AG08396 (cell line): ENCODE measurements around the gene SMARCD2.

Experiments
- DNase-seq: peaks from one replicate; pipeline ENCODE4 v3.0.0; 2012; ENCODE audit warnings: low spot score, mixed read lengths

Gene SMARCD2

GRCh38 chr17:63832014-63832413 lies 10.5 kb downstream of the SMARCD2 start:
- no peak for DNase-seq

- no peak for DNase-seq
These were observed 11.0 kb downstream of the SMARCD2 start for GRCh38 chr17:63831505-63831904.

GRCh38 chr17:63830904-63831491 lies 11.5 kb downstream of the SMARCD2 start:
- DNase-seq: no peak

- DNase-seq: no peak
These were observed 12.2 kb downstream of the SMARCD2 start for GRCh38 chr17:63830278-63830677.

GRCh38 chr17:63828936-63829335 lies 13.5 kb downstream of the SMARCD2 start:
- no peak for DNase-seq

- DNase-seq: no peak
These were observed 14.7 kb downstream of the SMARCD2 start for GRCh38 chr17:63827801-63828221.

GRCh38 chr17:63827002-63827800 lies 15.3 kb downstream of the SMARCD2 start, which contains the start of the genes FTSJ3 and PSMC5:
TSS of gene FTSJ3 (minus strand) at chr17:63827663. CDS start at chr17:63826902, 761 bp downstream.
TSS of gene PSMC5 (plus strand) at chr17:63827431. CDS start at chr17:63827491, 60 bp downstream.
- DNase-seq: peak; percentile 92

GRCh38 chr17:63826468-63827001 lies 15.9 kb downstream of the SMARCD2 start:
- peak; percentile 36 for DNase-seq

GRCh38 chr17:63824362-63824761 lies 18.1 kb downstream of the SMARCD2 start:
- DNase-seq: no peak

GRCh38 chr17:63823659-63824331 lies 18.7 kb downstream of the SMARCD2 start:
- DNase-seq: no peak

- no peak for DNase-seq
These were observed 19.9 kb downstream of the SMARCD2 start for GRCh38 chr17:63822537-63822936.

- DNase-seq: no peak
These were observed 20.7 kb downstream of the SMARCD2 start for GRCh38 chr17:63821804-63822203.

GRCh38 chr17:63820963-63821561 lies 21.4 kb downstream of the SMARCD2 start:
- no peak for DNase-seq

GRCh38 chr17:63819585-63820537 lies 22.6 kb downstream of the SMARCD2 start:
- DNase-seq: no peak

- DNase-seq: no peak
These were observed 23.4 kb downstream of the SMARCD2 start for GRCh38 chr17:63819131-63819530.

- DNase-seq: no peak
These were observed 24.6 kb downstream of the SMARCD2 start for GRCh38 chr17:63817736-63818385.

- DNase-seq: peak; percentile 22
These were observed 25.8 kb downstream of the SMARCD2 start for GRCh38 chr17:63816669-63817068.

- no peak for DNase-seq
These were observed 26.4 kb downstream of the SMARCD2 start for GRCh38 chr17:63816123-63816522.

- no peak for DNase-seq
These were observed 32.5 kb downstream of the SMARCD2 start for GRCh38 chr17:63809970-63810369.

GRCh38 chr17:63805591-63805990 lies 36.9 kb downstream of the SMARCD2 start:
- DNase-seq: no peak
